Breast epithelium (tissue), 4 donors: ENCODE measurements around the gene PEAK1. TPM values are rescaled to one million over a fixed set of nuclear protein-coding genes. Genes with fewer than 3 reads are reported as not detected.

Experiments
- DNase-seq, 2 donors: peaks; one replicate each; pipeline ENCODE4 v3.0.0-alpha.2; 2019; ENCODE audit warnings: low spot score in 2 of 2
- H3K27ac ChIP-seq, 2 donors: fragments of 200-600 bp; sonication (generic) in 1 of 2; one replicate each; pipeline ENCODE4 v1.5.1; 2016 to 2019; ENCODE audit warnings: mild to moderate bottlenecking in 1 of 2
- H3K27me3 ChIP-seq, 2 donors: fragments of 200-600 bp; sonication (generic) in 1 of 2; one replicate each; pipeline versions ENCODE4 v1.5.1 to v1.6.0; 2017 to 2019; ENCODE audit warnings: control low read depth in 1 of 2, mild to moderate bottlenecking in 1 of 2
- H3K36me3 ChIP-seq: fragments of 200-600 bp; one replicate; pipeline ENCODE4 v1.5.1; 2019
- H3K4me1 ChIP-seq, 2 donors: fragments of 200-600 bp; sonication (generic); one replicate each; pipeline ENCODE4 v1.5.1; 2016 to 2019; ENCODE audit warnings: control low read depth in 1 of 2
- H3K4me3 ChIP-seq, 3 donors: fragments of 200-600 bp; sonication (generic); 1 replicate in 2 of 3; 2 replicates in 1 of 3; pipeline ENCODE4 v1.5.1; 2016 to 2019; ENCODE audit warnings: mild to moderate bottlenecking in 3 of 3, moderate library complexity in 2 of 3
- H3K9me3 ChIP-seq, 2 donors: fragments of 200-600 bp; sonication (generic) in 1 of 2; one replicate each; pipeline ENCODE4 v1.5.1; 2016 to 2019; ENCODE audit warnings: control low read depth in 1 of 2
- POLR2A ChIP-seq: fragments of 450-650 bp; IDR thresholded peaks from one replicate; pipeline ENCODE4 v1.6.1; 2016; ENCODE audit warnings: antibody characterized with exemption, mild to moderate bottlenecking, moderate library complexity
- POLR2AphosphoS5 ChIP-seq, 3 donors: sonication (generic); formaldehyde crosslinking; IDR thresholded peaks; one replicate each; pipeline ENCODE4 v1.6.1; 2017; ENCODE audit warnings: antibody characterized with exemption in 3 of 3
- intact Hi-C: fragments of 100-400 bp; cut with DNase I; formaldehyde crosslinking; loops from one replicate; pipeline ENCODE4 v1.15.1; 2023; ENCODE audit warnings: low total_unique reads
- total RNA-seq, 3 donors: library from RNA; depleted of rRNA; stranded (reverse); fragments of >200 nt; gene quantifications; one replicate each; pipeline ENCODE4 v1.1.0, GENCODE V29; 2016
- TF ChIP-seq, protein P1 (sequence below), 3 donors: fragments of 450-650 bp; IDR thresholded peaks; one replicate each; pipeline ENCODE4 v1.5.1; 2016 to 2017; ENCODE audit warnings: antibody characterized with exemption in 3 of 3, mild to moderate bottlenecking in 3 of 3, moderate library complexity in 3 of 3

PEAK1 gene
- total RNA-seq, 3 donors from 2014 or later, result 48.5 to 99.5 (median 55.2) TPM

DNA sequence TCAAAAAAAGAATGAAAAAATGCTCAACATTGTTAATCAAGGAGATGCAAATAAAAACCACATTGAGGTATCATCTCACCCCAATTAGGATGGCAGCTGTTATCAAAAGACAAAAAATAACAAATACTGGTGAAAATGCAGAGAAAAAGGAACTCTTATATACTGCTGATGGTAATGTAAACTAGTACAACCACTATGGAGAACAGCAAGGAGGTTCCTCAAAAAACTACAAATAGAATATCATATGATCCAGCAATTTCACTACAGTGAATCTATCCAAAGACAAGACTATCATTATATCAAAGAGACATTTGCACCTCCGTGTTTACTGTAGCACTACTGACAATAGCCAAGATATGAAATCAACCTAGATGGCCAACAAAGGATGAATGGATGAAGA is 58.4 kb downstream of the PEAK1 start:
- TF ChIP-seq POLR2A, result no peak
- TF ChIP-seq POLR2AphosphoS5 (IDR thresholded peaks at IDR 0.05), result no peak
- TF ChIP-seq, protein P1, sequence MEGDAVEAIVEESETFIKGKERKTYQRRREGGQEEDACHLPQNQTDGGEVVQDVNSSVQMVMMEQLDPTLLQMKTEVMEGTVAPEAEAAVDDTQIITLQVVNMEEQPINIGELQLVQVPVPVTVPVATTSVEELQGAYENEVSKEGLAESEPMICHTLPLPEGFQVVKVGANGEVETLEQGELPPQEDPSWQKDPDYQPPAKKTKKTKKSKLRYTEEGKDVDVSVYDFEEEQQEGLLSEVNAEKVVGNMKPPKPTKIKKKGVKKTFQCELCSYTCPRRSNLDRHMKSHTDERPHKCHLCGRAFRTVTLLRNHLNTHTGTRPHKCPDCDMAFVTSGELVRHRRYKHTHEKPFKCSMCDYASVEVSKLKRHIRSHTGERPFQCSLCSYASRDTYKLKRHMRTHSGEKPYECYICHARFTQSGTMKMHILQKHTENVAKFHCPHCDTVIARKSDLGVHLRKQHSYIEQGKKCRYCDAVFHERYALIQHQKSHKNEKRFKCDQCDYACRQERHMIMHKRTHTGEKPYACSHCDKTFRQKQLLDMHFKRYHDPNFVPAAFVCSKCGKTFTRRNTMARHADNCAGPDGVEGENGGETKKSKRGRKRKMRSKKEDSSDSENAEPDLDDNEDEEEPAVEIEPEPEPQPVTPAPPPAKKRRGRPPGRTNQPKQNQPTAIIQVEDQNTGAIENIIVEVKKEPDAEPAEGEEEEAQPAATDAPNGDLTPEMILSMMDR (IDR thresholded peaks at IDR 0.05), result no peak
- intact Hi-C loops, result no loop called here
- H3K27me3 ChIP-seq, result no peaks in the 10 kb centered on the region
- H3K4me3 ChIP-seq, result no peak overlapping the region
- no peaks in the 10 kb centered on the region for H3K9me3 ChIP-seq
- no peaks in the 10 kb centered on the region for H3K36me3 ChIP-seq
- H3K4me1 ChIP-seq, result no peaks in the 10 kb centered on the region
- no peak for DNase-seq
- no peak overlapping the region for H3K27ac ChIP-seq

DNA sequence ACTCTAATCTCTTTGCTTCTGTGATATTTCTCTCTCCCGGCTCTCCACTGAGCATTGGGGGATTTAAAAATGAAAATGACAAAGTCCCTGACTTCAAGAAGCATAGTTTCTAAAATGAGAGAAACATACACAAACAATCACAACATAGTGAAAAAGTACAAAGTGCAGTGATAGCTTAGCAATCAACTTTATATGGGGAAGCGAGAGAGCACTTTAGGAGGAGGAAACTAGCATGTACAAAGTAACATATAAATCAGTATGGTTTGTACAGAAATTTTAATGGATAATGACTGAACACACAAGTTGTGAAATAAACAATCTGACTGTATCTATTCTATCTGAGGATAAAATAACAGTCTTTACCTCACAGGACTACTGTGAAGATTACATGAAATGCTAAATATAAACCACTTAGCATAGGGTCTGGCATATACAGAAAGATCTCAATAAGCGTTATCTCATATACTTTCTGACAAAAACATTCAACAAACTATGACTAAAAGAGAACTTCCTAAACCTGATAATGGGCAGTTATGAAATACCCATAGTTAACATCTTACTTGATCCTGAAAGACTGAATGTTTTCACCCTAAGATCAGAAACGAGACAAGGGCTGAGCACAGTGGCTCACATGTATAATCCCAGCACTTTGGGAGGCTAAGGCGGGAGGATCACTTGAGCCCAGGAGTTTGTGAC is 61.2 kb downstream of the PEAK1 start:
- DNase-seq, result no peak
- intact Hi-C loops, result no loop called here
- Histone ChIP-seq H3K36me3 (no peaks in the 10 kb centered on the region), H3K9me3 (no peaks in the 10 kb centered on the region), H3K4me1 (no peaks in the 10 kb centered on the region), H3K27ac (no peak overlapping the region), H3K27me3 (no peaks in the 10 kb centered on the region), H3K4me3 (no peak overlapping the region)
- TF ChIP-seq, protein P1 (IDR thresholded peaks at IDR 0.05), result no peak

DNA sequence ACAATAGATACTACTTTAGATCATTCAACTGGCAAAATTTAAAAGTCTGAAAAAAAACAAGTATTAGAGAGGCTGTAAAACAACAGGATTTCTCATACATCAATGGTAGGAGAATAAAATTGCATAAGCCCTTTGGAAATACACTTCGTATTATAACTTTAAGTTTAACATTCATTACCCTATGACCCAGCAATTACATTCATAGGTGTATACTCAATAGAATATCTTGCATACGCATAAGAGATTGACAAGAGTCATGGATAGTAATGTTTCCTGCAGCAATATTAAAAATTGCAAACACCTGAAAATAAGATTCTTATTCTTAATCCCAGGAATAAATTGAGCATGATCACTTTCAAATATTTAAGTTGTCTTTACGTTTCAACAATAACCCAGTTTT is 63.6 kb downstream of the PEAK1 start:
- TF ChIP-seq POLR2A (no peak), POLR2AphosphoS5 (IDR thresholded peaks at IDR 0.05) (no peak)
- TF ChIP-seq, protein P1 (IDR thresholded peaks at IDR 0.05), result no peak
- Histone ChIP-seq H3K4me1 (no peaks in the 10 kb centered on the region), H3K27me3 (no peaks in the 10 kb centered on the region), H3K27ac (no peak overlapping the region), H3K4me3 (no peak overlapping the region), H3K36me3 (no peaks in the 10 kb centered on the region), H3K9me3 (no peaks in the 10 kb centered on the region)
- DNase-seq, result no peak
- intact Hi-C loops, result no loop called here

DNA sequence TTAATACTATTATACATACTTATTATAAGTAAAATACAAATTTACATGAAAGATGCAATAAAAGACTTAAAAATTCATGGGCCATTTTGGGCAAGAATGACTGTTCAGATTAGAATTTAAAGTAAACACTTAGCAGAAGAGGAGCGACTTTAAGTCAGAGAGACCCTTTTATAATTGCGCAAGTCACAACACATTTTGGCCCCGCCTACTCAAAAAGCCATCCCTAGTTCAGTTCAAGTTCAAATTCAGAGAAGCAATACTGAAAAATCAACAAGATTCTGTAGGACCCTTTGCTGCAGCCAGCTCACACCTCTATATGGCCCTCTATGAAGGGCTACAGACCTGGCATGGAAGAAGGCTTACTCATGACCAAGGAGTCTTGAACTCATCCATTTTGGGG is 64.6 kb downstream of the PEAK1 start:
- H3K4me3 ChIP-seq, result no peak overlapping the region
- H3K27me3 ChIP-seq, result no peaks in the 10 kb centered on the region
- H3K36me3 ChIP-seq, result no peaks in the 10 kb centered on the region
- TF ChIP-seq POLR2AphosphoS5 (IDR thresholded peaks at IDR 0.05) (no peak), POLR2A (no peak)
- TF ChIP-seq, protein P1 (IDR thresholded peaks at IDR 0.05), result no peak
- no peaks in the 10 kb centered on the region for H3K4me1 ChIP-seq
- intact Hi-C loops, result no loop called here
- no peak for DNase-seq
- H3K9me3 ChIP-seq, result no peaks in the 10 kb centered on the region
- no peak overlapping the region for H3K27ac ChIP-seq

DNA sequence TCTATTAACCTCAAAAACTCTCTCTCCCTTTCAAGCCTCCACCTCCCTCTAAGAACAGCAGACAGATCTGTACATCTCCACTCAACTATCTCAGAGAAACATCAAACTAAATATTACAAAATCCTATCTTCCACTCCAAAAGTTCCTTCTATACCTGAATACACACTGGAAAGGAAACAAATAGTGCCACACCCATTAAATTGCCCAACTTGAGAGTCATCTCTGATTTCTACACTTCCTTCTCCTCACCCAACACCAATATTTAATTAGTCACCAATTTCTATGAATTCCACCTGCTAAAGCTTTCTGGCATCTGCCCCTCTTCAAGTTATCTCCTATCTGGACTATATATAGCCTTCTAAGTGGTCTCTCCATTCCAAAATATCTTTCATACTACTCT is 65.8 kb downstream of the PEAK1 start:
- Histone ChIP-seq H3K27ac (no peak overlapping the region), H3K4me1 (no peaks in the 10 kb centered on the region), H3K4me3 (no peak overlapping the region), H3K9me3 (no peaks in the 10 kb centered on the region), H3K36me3 (no peaks in the 10 kb centered on the region), H3K27me3 (no peaks in the 10 kb centered on the region)
- DNase-seq, result no peak
- intact Hi-C loops, result no loop called here
- TF ChIP-seq POLR2AphosphoS5 (IDR thresholded peaks at IDR 0.05) (no peak), POLR2A (no peak)
- TF ChIP-seq, protein P1 (IDR thresholded peaks at IDR 0.05), result no peak
